ENCODE measurements around the gene TMEM131.

DNA sequence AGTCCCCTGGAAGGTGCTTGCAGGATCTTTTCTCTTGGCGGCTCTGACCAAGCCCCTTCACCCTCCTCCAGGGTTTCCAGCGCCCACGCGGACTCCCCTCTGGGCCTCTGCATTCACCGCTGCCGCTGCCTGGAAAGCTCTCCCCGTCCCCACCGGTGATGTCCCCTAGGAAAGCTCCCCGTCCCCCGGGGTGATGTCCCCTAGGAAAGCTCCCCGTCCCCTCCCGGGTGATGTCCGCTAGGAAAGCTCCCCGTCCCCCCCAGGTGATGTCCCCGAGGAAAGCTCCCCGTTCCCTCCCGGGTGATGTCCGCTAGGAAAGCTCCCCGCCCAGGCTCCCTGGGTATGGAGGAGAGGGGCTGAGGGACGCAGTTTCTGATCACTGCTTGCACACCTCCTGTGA lies 254.5 kb downstream of the TMEM131 start:
- TF ChIP-seq POLR2AphosphoS5 (IDR thresholded peaks at IDR 0.05), result no peak
- TF ChIP-seq, protein P1, sequence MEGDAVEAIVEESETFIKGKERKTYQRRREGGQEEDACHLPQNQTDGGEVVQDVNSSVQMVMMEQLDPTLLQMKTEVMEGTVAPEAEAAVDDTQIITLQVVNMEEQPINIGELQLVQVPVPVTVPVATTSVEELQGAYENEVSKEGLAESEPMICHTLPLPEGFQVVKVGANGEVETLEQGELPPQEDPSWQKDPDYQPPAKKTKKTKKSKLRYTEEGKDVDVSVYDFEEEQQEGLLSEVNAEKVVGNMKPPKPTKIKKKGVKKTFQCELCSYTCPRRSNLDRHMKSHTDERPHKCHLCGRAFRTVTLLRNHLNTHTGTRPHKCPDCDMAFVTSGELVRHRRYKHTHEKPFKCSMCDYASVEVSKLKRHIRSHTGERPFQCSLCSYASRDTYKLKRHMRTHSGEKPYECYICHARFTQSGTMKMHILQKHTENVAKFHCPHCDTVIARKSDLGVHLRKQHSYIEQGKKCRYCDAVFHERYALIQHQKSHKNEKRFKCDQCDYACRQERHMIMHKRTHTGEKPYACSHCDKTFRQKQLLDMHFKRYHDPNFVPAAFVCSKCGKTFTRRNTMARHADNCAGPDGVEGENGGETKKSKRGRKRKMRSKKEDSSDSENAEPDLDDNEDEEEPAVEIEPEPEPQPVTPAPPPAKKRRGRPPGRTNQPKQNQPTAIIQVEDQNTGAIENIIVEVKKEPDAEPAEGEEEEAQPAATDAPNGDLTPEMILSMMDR (IDR thresholded peaks at IDR 0.05), result no peak

All from upper lobe of left lung (tissue), 4 donors.